ENCODE measurements around the gene FBXO3. TPM values are rescaled to one million over a fixed set of nuclear protein-coding genes. Genes with fewer than 3 reads are reported as not detected.
"Not testable (repeated sequence)": the region's sequence is repeated elsewhere in the genome, so short reads cannot be mapped to it uniquely, and the experiment has no call there.

FBXO3 gene
- total RNA-seq (2014; rRNA removed; shearing (Covaris generic)), result 16.7 and 25.5 TPM in 2 replicates

- in situ Hi-C loops (cut with HindIII; ENCODE audit: low sequenced_read_pairs), result no loop called here
Observed at GRCh38 chr11:33773987-33774735, at the start of gene FBXO3. Gene FBXO3, minus strand, starts transcription at chr11:33774520. Its CDS starts 23 bp downstream, at chr11:33774497.

GRCh38 chr11:33822981-33823380, 48.7 kb upstream of the FBXO3 start:
- in situ Hi-C loops (cut with HindIII; ENCODE audit: low sequenced_read_pairs); DNase-seq (ENCODE audit: low spot score): not testable (repeated sequence)

More at GRCh38 chr11:33773987-33774735, at the start of gene FBXO3:
- DNase-seq (ENCODE audit: low spot score), result peak; percentile 91

GRCh38 chr11:33819278-33820035, 45.1 kb upstream of the FBXO3 start:
- in situ Hi-C loops (cut with HindIII; ENCODE audit: low sequenced_read_pairs), result no loop called here
- no peak for DNase-seq (ENCODE audit: low spot score)

- in situ Hi-C loops (cut with HindIII; ENCODE audit: low sequenced_read_pairs), result no loop called here
- peak; percentile 89 for DNase-seq (ENCODE audit: low spot score)
Observed at GRCh38 chr11:33808228-33808828, 34.0 kb upstream of the FBXO3 start.

GRCh38 chr11:33804471-33804870, 30.2 kb upstream of the FBXO3 start:
- in situ Hi-C loops (cut with HindIII; ENCODE audit: low sequenced_read_pairs), result no loop called here
- DNase-seq (ENCODE audit: low spot score), result no peak

- DNase-seq (ENCODE audit: low spot score), result peak; percentile 95
- in situ Hi-C loops (cut with HindIII; ENCODE audit: low sequenced_read_pairs), result no loop called here
Observed at GRCh38 chr11:33802194-33802950, 28.1 kb upstream of the FBXO3 start.

GRCh38 chr11:33801821-33802193, 27.5 kb upstream of the FBXO3 start:
- no peak for DNase-seq (ENCODE audit: low spot score)
- in situ Hi-C loops (cut with HindIII; ENCODE audit: low sequenced_read_pairs), result no loop called here

GRCh38 chr11:33797879-33798278, 23.6 kb upstream of the FBXO3 start:
- in situ Hi-C loops (cut with HindIII; ENCODE audit: low sequenced_read_pairs), result no loop called here
- no peak for DNase-seq (ENCODE audit: low spot score)

GRCh38 chr11:33790040-33790439, 15.7 kb upstream of the FBXO3 start:
- no peak for DNase-seq (ENCODE audit: low spot score)
- in situ Hi-C loops (cut with HindIII; ENCODE audit: low sequenced_read_pairs), result no loop called here

- in situ Hi-C loops (cut with HindIII; ENCODE audit: low sequenced_read_pairs); DNase-seq (ENCODE audit: low spot score): not testable (repeated sequence)
Observed at GRCh38 chr11:33788095-33788494, 13.8 kb upstream of the FBXO3 start.

GRCh38 chr11:33787076-33787475, 12.8 kb upstream of the FBXO3 start:
- DNase-seq (ENCODE audit: low spot score), result no peak
- in situ Hi-C loops (cut with HindIII; ENCODE audit: low sequenced_read_pairs), result no loop called here

GRCh38 chr11:33785609-33786008, 11.3 kb upstream of the FBXO3 start:
- in situ Hi-C loops (cut with HindIII; ENCODE audit: low sequenced_read_pairs), result no loop called here
- no peak for DNase-seq (ENCODE audit: low spot score)

GRCh38 chr11:33779849-33780528, 5.7 kb upstream of the FBXO3 start:
- in situ Hi-C loops (cut with HindIII; ENCODE audit: low sequenced_read_pairs), result no loop called here

GRCh38 chr11:33778675-33779074, 4.4 kb upstream of the FBXO3 start:
- in situ Hi-C loops (cut with HindIII; ENCODE audit: low sequenced_read_pairs), result no loop called here
- DNase-seq (ENCODE audit: low spot score), result peak; percentile 91

More at GRCh38 chr11:33779849-33780528, 5.7 kb upstream of the FBXO3 start:
- DNase-seq (ENCODE audit: low spot score), result no peak

- in situ Hi-C loops (cut with HindIII; ENCODE audit: low sequenced_read_pairs), result no loop called here
- no peak for DNase-seq (ENCODE audit: low spot score)
Observed at GRCh38 chr11:33777906-33778305, 3.6 kb upstream of the FBXO3 start.

- no peak for DNase-seq (ENCODE audit: low spot score)
- in situ Hi-C loops (cut with HindIII; ENCODE audit: low sequenced_read_pairs), result no loop called here
Observed at GRCh38 chr11:33775832-33776470, 1.6 kb upstream of the FBXO3 start.

GRCh38 chr11:33775467-33775807, 1.1 kb upstream of the FBXO3 start:
- in situ Hi-C loops (cut with HindIII; ENCODE audit: low sequenced_read_pairs), result no loop called here
- DNase-seq (ENCODE audit: low spot score), result no peak

GRCh38 chr11:33774736-33775466, 581 bp upstream of the FBXO3 start:
- DNase-seq (ENCODE audit: low spot score), result peak; percentile 70
- in situ Hi-C loops (cut with HindIII; ENCODE audit: low sequenced_read_pairs), result no loop called here
